ENCODE results near the gene FOXK1.

Gene FOXK1

GRCh38 chr7:4819560-4820404, 137.7 kb downstream of the FOXK1 start:
- no peak for DNase-seq

- no peak for DNase-seq
Observed at GRCh38 chr7:4820405-4820966, 138.4 kb downstream of the FOXK1 start.

All from right kidney (tissue), 1 donor.